GM06990 (cell line): ENCODE results near the gene JAKMIP1.
"Not testable (repeated sequence)": the region's sequence is repeated elsewhere in the genome, so short reads cannot be mapped to it uniquely, and the experiment has no call there.

Source experiments
- DNase-seq: peaks from one replicate; pipeline ENCODE4 v3.0.0-alpha.2; 2011; ENCODE audit not compliant: insufficient read length; ENCODE audit errors: extremely low read depth
- H3K27me3 ChIP-seq: replicated peaks from 2 replicates; pipeline ENCODE4 v1.6.0; 2011; ENCODE audit warnings: low read length; ENCODE audit not compliant: control insufficient read depth, insufficient read depth
- H3K36me3 ChIP-seq: 2 replicates; pipeline ENCODE4 v1.5.1; 2011; ENCODE audit warnings: low read length; ENCODE audit not compliant: control insufficient read depth, insufficient read depth
- H3K4me3 ChIP-seq: replicated peaks from 2 replicates; pipeline ENCODE4 v1.5.1; 2011; ENCODE audit warnings: low read depth, mild to moderate bottlenecking, control low read depth, low read length
- TF ChIP-seq, protein P1 (sequence below): IDR thresholded peaks from 2 replicates; pipeline ENCODE4 v1.5.1; 2011; ENCODE audit warnings: low read length, control low read depth, mild to moderate bottlenecking, inconsistent platforms; ENCODE audit not compliant: insufficient read depth, poor library complexity, severe bottlenecking

JAKMIP1 gene

DNA sequence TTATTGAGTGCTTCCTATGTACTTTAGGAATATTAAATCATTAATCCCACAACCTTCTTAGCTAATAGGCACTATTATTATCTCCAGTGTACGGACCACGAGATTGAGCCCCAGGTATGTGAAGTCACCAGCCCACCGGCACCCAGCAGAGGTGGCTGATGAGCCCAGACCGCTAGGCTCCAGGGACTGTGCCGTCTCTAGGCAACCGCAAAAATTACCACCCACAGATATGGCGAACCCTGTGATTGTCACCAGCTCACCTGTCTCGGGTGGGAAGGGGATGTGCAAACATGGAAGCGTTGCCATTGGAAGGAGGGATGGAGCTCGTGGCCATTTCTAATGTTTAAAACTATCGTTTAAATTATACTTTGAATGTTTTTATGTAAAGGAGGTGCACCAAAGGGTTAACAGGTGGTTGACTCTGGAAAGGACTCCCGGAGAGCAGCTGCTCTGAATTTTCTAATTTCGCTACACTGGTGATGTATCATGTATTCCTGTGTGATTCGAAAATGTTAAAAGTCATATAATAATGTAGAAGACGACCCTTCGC, 21.0 kb upstream of the JAKMIP1 start:
- TF ChIP-seq, protein P1, sequence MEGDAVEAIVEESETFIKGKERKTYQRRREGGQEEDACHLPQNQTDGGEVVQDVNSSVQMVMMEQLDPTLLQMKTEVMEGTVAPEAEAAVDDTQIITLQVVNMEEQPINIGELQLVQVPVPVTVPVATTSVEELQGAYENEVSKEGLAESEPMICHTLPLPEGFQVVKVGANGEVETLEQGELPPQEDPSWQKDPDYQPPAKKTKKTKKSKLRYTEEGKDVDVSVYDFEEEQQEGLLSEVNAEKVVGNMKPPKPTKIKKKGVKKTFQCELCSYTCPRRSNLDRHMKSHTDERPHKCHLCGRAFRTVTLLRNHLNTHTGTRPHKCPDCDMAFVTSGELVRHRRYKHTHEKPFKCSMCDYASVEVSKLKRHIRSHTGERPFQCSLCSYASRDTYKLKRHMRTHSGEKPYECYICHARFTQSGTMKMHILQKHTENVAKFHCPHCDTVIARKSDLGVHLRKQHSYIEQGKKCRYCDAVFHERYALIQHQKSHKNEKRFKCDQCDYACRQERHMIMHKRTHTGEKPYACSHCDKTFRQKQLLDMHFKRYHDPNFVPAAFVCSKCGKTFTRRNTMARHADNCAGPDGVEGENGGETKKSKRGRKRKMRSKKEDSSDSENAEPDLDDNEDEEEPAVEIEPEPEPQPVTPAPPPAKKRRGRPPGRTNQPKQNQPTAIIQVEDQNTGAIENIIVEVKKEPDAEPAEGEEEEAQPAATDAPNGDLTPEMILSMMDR: no peak
- peaks cover 1% of the 10 kb centered on the region; the same call in 1 of the 2 replicates for H3K27me3 ChIP-seq
- no peaks in the 10 kb centered on the region for H3K36me3 ChIP-seq
- H3K4me3 ChIP-seq: no peak overlapping the region
- no peak for DNase-seq

DNA sequence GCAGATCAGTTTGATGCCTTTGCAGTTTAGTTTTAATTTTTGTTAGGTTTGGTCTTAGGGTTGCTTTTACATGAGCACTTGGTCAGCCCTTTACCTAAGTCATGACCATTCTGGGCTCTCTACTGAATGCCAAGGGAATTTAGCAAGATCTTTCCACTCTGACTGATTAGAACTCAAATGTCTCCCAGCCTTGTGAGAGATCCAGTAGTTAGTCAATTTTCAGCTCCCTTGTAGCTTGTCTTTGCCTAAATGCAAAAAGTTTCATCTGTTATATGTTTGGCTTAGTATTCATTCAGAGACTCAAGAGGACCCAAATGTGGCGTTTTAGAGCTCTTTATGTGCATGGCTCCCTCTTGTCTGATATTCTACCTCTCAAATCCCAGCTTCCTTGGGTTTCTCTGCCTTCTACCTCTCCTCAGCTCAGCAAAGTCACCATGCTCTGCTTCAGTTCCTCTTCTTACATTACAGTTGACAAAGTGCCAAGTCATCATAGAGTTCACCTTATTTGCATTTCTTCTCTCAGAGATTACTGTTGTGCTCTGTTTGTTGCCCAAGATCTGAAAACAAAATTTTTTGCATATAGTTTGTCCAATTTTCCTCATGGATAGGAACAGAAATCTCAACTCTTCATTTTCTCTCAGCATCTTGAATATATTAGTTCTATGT, 17.5 kb upstream of the JAKMIP1 start:
- no peaks in the 10 kb centered on the region for H3K36me3 ChIP-seq
- H3K27me3 ChIP-seq: no peaks in the 10 kb centered on the region; the same call in 1 of the 2 replicates
- H3K4me3 ChIP-seq: no peak overlapping the region
- no peak for DNase-seq
- TF ChIP-seq, protein P1: no peak

DNA sequence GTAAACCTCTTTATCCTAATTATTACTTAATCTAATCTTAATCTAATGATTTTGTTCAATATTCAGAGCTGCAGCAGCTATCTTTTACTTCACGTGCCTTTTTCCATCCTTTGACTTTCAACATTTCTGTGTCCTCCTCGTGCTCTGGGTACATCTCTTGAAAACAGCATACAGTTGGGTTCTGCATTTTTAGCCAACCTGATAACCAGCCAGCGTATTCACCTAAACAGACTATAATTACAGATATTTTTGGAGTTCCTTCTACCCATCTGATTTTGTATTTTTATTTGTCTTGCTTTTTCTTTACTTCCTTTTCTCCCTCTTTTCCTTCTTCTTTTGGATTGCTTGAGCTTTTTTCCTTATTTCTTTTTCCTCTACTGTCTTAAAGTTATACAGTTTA, 16.2 kb upstream of the JAKMIP1 start:
- no peaks in the 10 kb centered on the region for H3K36me3 ChIP-seq
- TF ChIP-seq, protein P1: no peak
- no peaks in the 10 kb centered on the region; the same call in 1 of the 2 replicates for H3K27me3 ChIP-seq
- no peak overlapping the region for H3K4me3 ChIP-seq
- no peak for DNase-seq

DNA sequence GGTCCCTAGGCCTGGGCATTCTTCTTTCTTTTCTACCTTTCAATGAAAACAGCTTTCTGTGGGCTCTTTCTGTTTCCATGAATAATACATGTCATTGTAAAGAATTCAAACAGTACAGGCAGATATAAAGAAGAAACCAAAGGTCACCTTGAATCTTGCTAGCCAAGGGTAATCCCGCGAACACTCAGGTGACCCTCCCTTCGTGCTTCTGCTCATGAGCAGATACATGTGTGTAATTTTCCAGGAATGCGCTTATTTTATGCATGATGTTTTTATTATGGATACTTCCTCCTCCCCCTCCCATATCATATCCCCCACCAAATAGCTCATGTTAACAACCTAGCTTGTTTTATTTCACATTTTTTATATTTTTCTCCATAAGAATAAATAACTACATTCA, 9.6 kb upstream of the JAKMIP1 start:
- TF ChIP-seq, protein P1: no peak
- Histone ChIP-seq H3K27me3 (no peaks in the 10 kb centered on the region), H3K36me3 (no peaks in the 10 kb centered on the region), H3K4me3 (no peak overlapping the region)
- DNase-seq: no peak

DNA sequence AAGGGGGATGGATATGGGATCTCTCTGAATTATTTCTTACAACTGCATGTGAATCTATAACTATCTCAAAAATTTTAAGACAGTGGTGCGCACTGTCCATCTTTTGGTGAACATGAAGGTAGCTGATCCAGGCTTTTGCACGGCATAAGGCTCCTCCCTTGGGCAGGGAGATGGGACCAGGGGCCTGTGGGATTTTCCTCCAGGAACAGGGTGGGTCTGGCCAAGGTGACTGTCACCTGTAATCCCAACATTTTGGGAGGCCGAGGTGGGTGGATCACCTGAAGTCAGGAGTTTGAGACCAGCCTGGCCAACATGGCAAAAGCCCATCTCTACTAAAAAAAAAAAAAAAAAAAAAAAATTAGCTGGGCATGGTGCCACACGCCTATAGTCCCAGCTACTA, 8.9 kb upstream of the JAKMIP1 start:
- not testable (repeated sequence) for DNase-seq, H3K27me3 ChIP-seq, H3K4me3 ChIP-seq, H3K36me3 ChIP-seq

DNA sequence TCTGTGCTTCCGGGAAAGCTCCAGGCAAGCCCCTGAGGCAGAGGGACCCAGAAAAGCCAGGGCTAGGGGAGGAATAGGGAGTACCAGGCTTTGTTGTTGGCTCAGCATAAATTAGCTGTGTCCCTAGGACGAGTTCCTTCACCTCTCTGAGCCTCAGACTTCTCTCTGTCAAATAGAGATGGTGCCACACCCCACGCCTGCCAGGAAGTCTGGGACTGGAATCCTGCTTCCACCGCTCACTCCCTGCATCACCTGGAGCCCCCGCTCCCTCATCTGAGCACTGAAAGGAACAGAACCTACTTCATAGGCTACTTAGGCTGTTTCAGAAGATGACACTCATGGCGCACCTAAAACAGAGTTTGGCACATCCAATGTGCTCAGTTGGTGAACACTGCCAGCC, 8.1 kb upstream of the JAKMIP1 start:
- Histone ChIP-seq H3K27me3 (no peaks in the 10 kb centered on the region), H3K36me3 (no peaks in the 10 kb centered on the region), H3K4me3 (no peak overlapping the region)
- TF ChIP-seq, protein P1: no peak
- no peak for DNase-seq
